GM03348 (cell line): Measurements from ENCODE around the gene C1orf159.

Experiments used
- DNase-seq: peaks from one replicate; pipeline ENCODE4 v3.0.0; 2012; ENCODE audit warnings: low spot score

The C1orf159 gene

GRCh38 chr1:1038694-1039093 lies 77.2 kb downstream of the C1orf159 start:
- no peak for DNase-seq

DNA sequence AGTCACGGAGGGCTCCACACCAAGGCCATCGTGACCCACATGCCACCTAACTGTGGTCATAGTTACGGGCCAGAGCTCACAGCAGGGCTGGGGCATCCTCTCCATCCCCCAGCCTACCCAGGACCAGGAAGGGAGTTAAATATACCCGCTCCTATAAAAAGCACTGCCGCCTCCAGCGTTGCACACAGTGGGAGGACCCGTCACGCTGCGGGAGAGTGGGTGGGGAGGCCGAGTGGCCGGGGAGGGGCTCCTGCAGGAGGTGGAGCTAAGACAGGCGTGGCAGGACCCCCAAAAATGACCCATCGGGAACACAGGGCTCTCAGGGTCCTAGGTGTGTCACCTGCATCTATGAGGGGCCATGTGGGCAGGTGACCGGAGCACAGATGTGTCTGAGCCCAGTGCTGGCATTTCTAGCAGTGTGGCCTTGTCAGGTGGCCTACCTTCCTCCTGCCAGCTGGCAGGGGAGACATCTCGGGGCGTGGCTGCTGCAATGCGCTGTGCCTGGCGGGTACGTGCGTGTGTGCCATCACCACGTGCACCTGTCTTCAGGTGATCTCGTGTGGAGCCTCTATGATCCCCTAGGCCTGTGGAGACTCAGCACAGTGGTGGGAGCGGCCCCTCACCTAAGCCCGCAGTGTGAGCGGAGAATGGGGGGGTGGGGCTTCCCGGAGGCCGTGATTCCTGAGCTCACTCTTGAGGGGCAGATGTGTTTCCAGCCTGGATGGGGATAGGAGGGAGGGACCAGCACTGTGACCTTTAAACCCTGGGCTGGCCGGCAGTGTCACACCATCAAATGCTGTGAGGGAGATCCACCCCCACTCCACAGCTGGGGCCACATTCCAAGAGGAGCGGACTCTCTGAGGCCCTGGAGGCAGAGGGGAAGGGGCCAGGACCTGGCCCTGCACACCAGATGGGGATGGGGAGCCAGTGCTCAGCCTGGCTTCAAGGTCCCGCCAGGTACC lies 78.2 kb downstream of the C1orf159 start:
- DNase-seq: no peak

GRCh38 chr1:1035291-1035943 lies 80.5 kb downstream of the C1orf159 start:
- no peak for DNase-seq

DNA sequence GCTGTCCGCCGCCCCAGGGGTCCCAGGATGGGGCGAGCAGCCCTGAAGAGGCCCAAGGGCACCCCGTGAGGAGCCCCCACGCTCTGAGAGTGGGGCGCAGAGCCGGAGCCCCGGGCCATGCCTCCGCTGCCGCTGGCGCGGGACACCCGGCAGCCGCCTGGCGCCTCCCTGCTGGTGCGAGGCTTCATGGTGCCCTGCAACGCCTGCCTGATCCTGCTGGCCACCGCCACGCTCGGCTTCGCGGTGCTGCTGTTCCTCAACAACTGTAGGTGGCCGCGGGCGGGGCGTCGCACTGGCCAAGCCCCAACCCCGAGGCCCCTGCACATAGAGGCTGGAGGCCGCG lies 81.5 kb downstream of the C1orf159 start:
- no peak for DNase-seq

DNA sequence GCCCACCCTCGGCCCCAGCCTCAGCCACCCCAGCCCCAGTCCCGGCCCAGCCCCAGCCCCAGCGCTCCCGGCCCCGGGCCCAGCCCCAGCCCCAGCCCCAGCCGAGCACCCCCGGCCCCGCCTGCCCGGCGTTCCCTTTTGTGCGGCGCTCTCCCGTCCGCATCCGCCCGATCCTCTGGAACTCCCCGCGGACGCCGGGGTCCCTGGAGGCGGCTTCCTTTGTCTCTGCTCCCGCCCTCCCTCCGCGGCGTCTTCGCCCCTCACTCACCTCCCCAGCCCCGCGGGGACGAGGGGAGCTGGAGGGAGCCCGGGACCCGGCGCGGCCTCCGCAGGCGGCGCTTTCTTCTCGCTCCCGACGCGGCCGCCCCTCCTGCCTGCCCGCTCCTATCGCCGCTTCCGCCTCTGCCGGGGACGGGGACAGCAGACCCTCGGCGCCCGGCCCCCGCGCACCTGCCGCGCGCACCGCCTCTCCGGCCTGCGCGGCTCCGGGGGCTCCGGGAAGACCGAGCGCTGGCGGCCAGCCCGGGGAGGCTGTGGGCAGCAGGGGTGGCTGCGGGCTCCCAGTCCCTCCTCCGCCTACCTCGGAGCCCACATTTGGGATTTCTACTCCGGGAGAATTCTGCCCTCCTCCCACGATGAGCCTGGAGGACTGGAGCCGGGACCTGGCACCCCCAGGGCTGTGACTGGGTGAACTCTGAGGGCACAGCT lies 82.0 kb downstream of the C1orf159 start:
- no peak for DNase-seq

- peak; percentile 82 for DNase-seq
Measured at GRCh38 chr1:1033009-1033587, 82.8 kb downstream of the C1orf159 start.

- no peak for DNase-seq
Measured at GRCh38 chr1:1032424-1032823, 83.5 kb downstream of the C1orf159 start.
